ENCODE data around the gene RPGRIP1L. TPM values are rescaled to one million over a fixed set of nuclear protein-coding genes. Genes with fewer than 3 reads are reported as not detected.

The RPGRIP1L gene
- total and polyA plus RNA-seq, 2 donors (not counting 1 experiment from before 2014, with no cell fraction given): 7.4 to 13.0 TPM

GRCh38 chr16:53608094-53608493 lies 95.6 kb downstream of the RPGRIP1L start:
- H3K9me3 ChIP-seq (ENCODE audit: control insufficient read depth, insufficient read depth, low read depth, low read length): no peaks in the 10 kb centered on the region
- no peak overlapping the region for H3K27ac ChIP-seq (ENCODE audit: insufficient read depth, low read length)
- no peaks in the 10 kb centered on the region for H4K20me1 ChIP-seq (ENCODE audit: control insufficient read depth, extremely low read depth, insufficient read depth, low read length)
- no peak overlapping the region for H3K4me3 ChIP-seq (replicated peaks in 1 of 4; ENCODE audit: control extremely low read depth in 1 of 4, insufficient read depth in 1 of 4, low read depth in 3 of 4, low read length in 4 of 4)
- H3K9ac ChIP-seq (ENCODE audit: insufficient read depth, low read length): no peak overlapping the region
- H3K4me1 ChIP-seq (ENCODE audit: control insufficient read depth, extremely low read depth, insufficient read depth, low read length): no peaks in the 10 kb centered on the region
- no peaks in the 10 kb centered on the region for H3K27me3 ChIP-seq (ENCODE audit: control insufficient read depth, insufficient read depth, low read length)
- DNase-seq (ENCODE audit: low read depth in 2 of 2): no peak
- TF ChIP-seq EZH2 (IDR thresholded peaks at IDR 0.05; ENCODE audit: low read length, missing control alignments) (no peak), CTCF (conservative IDR thresholded peaks at IDR 0.05 in 1 of 2, IDR thresholded peaks at IDR 0.05 in 1 of 2; ENCODE audit: low read depth in 1 of 2, low read length in 2 of 2) (no peak)
- H2AFZ ChIP-seq (ENCODE audit: low read length): no peak overlapping the region
- no peak overlapping the region for H3K4me2 ChIP-seq (ENCODE audit: extremely low read depth, insufficient read depth, low read length)
- no peaks in the 10 kb centered on the region for H3K79me2 ChIP-seq (ENCODE audit: control insufficient read depth, insufficient read depth, low read length)
- H3K36me3 ChIP-seq (ENCODE audit: control insufficient read depth, insufficient read depth, low read length): no peaks in the 10 kb centered on the region

- Histone ChIP-seq H3K27ac (ENCODE audit: insufficient read depth, low read length) (no peak overlapping the region), H3K9ac (ENCODE audit: insufficient read depth, low read length) (no peak overlapping the region), H3K79me2 (ENCODE audit: control insufficient read depth, insufficient read depth, low read length) (no peaks in the 10 kb centered on the region), H2AFZ (ENCODE audit: low read length) (no peak overlapping the region), H3K36me3 (ENCODE audit: control insufficient read depth, insufficient read depth, low read length) (no peaks in the 10 kb centered on the region), H3K4me3 (replicated peaks in 1 of 4; ENCODE audit: control extremely low read depth in 1 of 4, insufficient read depth in 1 of 4, low read depth in 3 of 4, low read length in 4 of 4) (no peak overlapping the region), H3K27me3 (ENCODE audit: control insufficient read depth, insufficient read depth, low read length) (no peaks in the 10 kb centered on the region), H3K9me3 (ENCODE audit: control insufficient read depth, insufficient read depth, low read depth, low read length) (no peaks in the 10 kb centered on the region), H4K20me1 (ENCODE audit: control insufficient read depth, extremely low read depth, insufficient read depth, low read length) (no peaks in the 10 kb centered on the region), H3K4me1 (ENCODE audit: control insufficient read depth, extremely low read depth, insufficient read depth, low read length) (no peaks in the 10 kb centered on the region), H3K4me2 (ENCODE audit: extremely low read depth, insufficient read depth, low read length) (no peak overlapping the region)
- TF ChIP-seq EZH2 (IDR thresholded peaks at IDR 0.05; ENCODE audit: low read length, missing control alignments) (no peak), CTCF (conservative IDR thresholded peaks at IDR 0.05 in 1 of 2, IDR thresholded peaks at IDR 0.05 in 1 of 2; ENCODE audit: low read depth in 1 of 2, low read length in 2 of 2) (no peak)
- no peak for DNase-seq (ENCODE audit: low read depth in 2 of 2)
Measured at GRCh38 chr16:53605831-53606400, 97.7 kb downstream of the RPGRIP1L start.

GRCh38 chr16:53605356-53605755 lies 98.3 kb downstream of the RPGRIP1L start:
- H3K4me3 ChIP-seq (replicated peaks in 1 of 4; ENCODE audit: control extremely low read depth in 1 of 4, insufficient read depth in 1 of 4, low read depth in 3 of 4, low read length in 4 of 4): no peak overlapping the region
- no peaks in the 10 kb centered on the region for H4K20me1 ChIP-seq (ENCODE audit: control insufficient read depth, extremely low read depth, insufficient read depth, low read length)
- TF ChIP-seq CTCF (conservative IDR thresholded peaks at IDR 0.05 in 1 of 2, IDR thresholded peaks at IDR 0.05 in 1 of 2; ENCODE audit: low read depth in 1 of 2, low read length in 2 of 2): no peak
- TF ChIP-seq EZH2 (IDR thresholded peaks at IDR 0.05; ENCODE audit: low read length, missing control alignments): no peak
- H3K4me1 ChIP-seq (ENCODE audit: control insufficient read depth, extremely low read depth, insufficient read depth, low read length): no peaks in the 10 kb centered on the region
- no peak overlapping the region for H3K4me2 ChIP-seq (ENCODE audit: extremely low read depth, insufficient read depth, low read length)
- no peaks in the 10 kb centered on the region for H3K9me3 ChIP-seq (ENCODE audit: control insufficient read depth, insufficient read depth, low read depth, low read length)
- H3K27ac ChIP-seq (ENCODE audit: insufficient read depth, low read length): no peak overlapping the region
- H3K9ac ChIP-seq (ENCODE audit: insufficient read depth, low read length): no peak overlapping the region
- DNase-seq (ENCODE audit: low read depth in 2 of 2): no peak
- H3K36me3 ChIP-seq (ENCODE audit: control insufficient read depth, insufficient read depth, low read length): no peaks in the 10 kb centered on the region
- H3K27me3 ChIP-seq (ENCODE audit: control insufficient read depth, insufficient read depth, low read length): no peaks in the 10 kb centered on the region
- no peaks in the 10 kb centered on the region for H3K79me2 ChIP-seq (ENCODE audit: control insufficient read depth, insufficient read depth, low read length)
- H2AFZ ChIP-seq (ENCODE audit: low read length): no peak overlapping the region

All from fibroblast of lung (primary cell).